Sigmoid colon (tissue), 7 donors: ENCODE measurements around the gene BCAR3. TPM values are rescaled to one million over a fixed set of nuclear protein-coding genes. Genes with fewer than 3 reads are reported as not detected.
A peak's percentile ranks its signal among the peaks of the same experiment; 100 is the strongest.

Experiments used
- DNase-seq: peaks from one replicate; pipeline ENCODE4 v3.0.0-alpha.2; 2019
- H3K27ac ChIP-seq, 4 donors: fragments of 200-600 bp; sonication (generic); one replicate each; pipeline ENCODE4 v1.5.1; 2016 to 2019; ENCODE audit warnings: mild to moderate bottlenecking in 1 of 4
- H3K27me3 ChIP-seq, 3 donors: fragments of 200-600 bp; sonication (generic); one replicate each; pipeline ENCODE4 v1.5.1; 2019; ENCODE audit warnings: mild to moderate bottlenecking in 1 of 3
- H3K36me3 ChIP-seq, 4 donors: fragments of 200-600 bp; sonication (generic); one replicate each; pipeline ENCODE4 v1.5.1; 2016 to 2019
- H3K4me1 ChIP-seq, 4 donors: fragments of 200-600 bp; sonication (generic); one replicate each; pipeline ENCODE4 v1.5.1; 2017 to 2019
- H3K4me3 ChIP-seq, 4 donors: fragments of 200-600 bp; sonication (generic); one replicate each; pipeline ENCODE4 v1.5.1; 2017 to 2019; ENCODE audit warnings: mild to moderate bottlenecking in 2 of 4, moderate library complexity in 1 of 4
- H3K9me3 ChIP-seq, 4 donors: fragments of 200-600 bp in 3 of 4; sonication (generic) in 3 of 4; one replicate each; pipeline versions ENCODE4 v1.5.1 to v1.6.1; 2013 to 2019
- CTCF ChIP-seq, 4 experiments: fragments of 450-650 bp in 3 of 4; fragments of 200-600 bp in 1 of 4; IDR thresholded peaks; one replicate each; pipeline ENCODE4 v1.5.1; 2016 to 2019; ENCODE audit warnings: antibody characterized with exemption in 4 of 4, mild to moderate bottlenecking in 3 of 4, moderate library complexity in 2 of 4
- EP300 ChIP-seq, 4 donors: sonication (generic); formaldehyde crosslinking; IDR thresholded peaks; one replicate each; pipeline ENCODE4 v1.6.1; 2017; ENCODE audit warnings: antibody characterized with exemption in 4 of 4
- POLR2A ChIP-seq, 2 donors: fragments of 450-650 bp; IDR thresholded peaks; one replicate each; pipeline ENCODE4 v1.6.1; 2016; ENCODE audit warnings: antibody characterized with exemption in 2 of 2, mild to moderate bottlenecking in 2 of 2, moderate library complexity in 2 of 2
- POLR2AphosphoS5 ChIP-seq, 4 donors: sonication (generic); formaldehyde crosslinking; IDR thresholded peaks; one replicate each; pipeline ENCODE4 v1.6.1; 2017; ENCODE audit warnings: antibody characterized with exemption in 4 of 4
- WGBS, 2 donors: extraction: QIAGEN DNeasy Blood & Tissue Kit; methylation state at CpG; one replicate each; pipeline ENCODE4 v1.1.7; 2013; 5-methylcytosine and 5-hydroxymethylcytosine counted together
- intact Hi-C: fragments of 100-400 bp; cut with DNase I; formaldehyde crosslinking; loops from one replicate; pipeline ENCODE4 v1.15.1; 2023
- polyA plus RNA-seq, 3 donors: library from polyadenylated mRNA; stranded (reverse); fragments of 200-250 nt; gene quantifications; one replicate each; pipeline ENCODE4 v1.2.3, GENCODE V29; 2013
- total RNA-seq, 4 donors: library from RNA; depleted of rRNA; stranded (reverse); fragments of >200 nt; gene quantifications; one replicate each; pipeline ENCODE4 v1.1.0, GENCODE V29; 2016
- donor health status: healthy with polysubstance abuse.
- donor health status: Bipolar disorder and iron deficiency.
- donor health status: healthy.

The BCAR3 gene
- total and polyA plus RNA-seq, 7 donors: 12.3 to 43.2 (median 22.1) TPM

GRCh38 chr1:93704052-93704451 is 22.4 kb upstream of the BCAR3 start:
- WGBS, 2 donors: 69 to 86% methylated on average over 2 of the region's 2 CpGs
- intact Hi-C loops: no loop called here

GRCh38 chr1:93703643-93704042 is 22.0 kb upstream of the BCAR3 start:
- H3K4me3 ChIP-seq: no peak overlapping the region
- no peaks in the 10 kb centered on the region for H3K36me3 ChIP-seq
- no peak for TF ChIP-seq CTCF (IDR thresholded peaks at IDR 0.05)
- no peak for TF ChIP-seq EP300 (IDR thresholded peaks at IDR 0.05)
- no peak for TF ChIP-seq POLR2AphosphoS5 (IDR thresholded peaks at IDR 0.05)
- no peak for TF ChIP-seq POLR2A (IDR thresholded peaks at IDR 0.05)
- H3K4me1 ChIP-seq: peaks cover 0 to 17% (median 6%) of the 10 kb centered on the region in 4 donors
- H3K27me3 ChIP-seq: no peaks in the 10 kb centered on the region
- no peak for DNase-seq
- no peaks in the 10 kb centered on the region for H3K9me3 ChIP-seq
- 87 to 88% methylated on average over 3 of the region's 3 CpGs for WGBS, 2 donors
- no peak overlapping the region for H3K27ac ChIP-seq
- intact Hi-C loops: no loop called here

More at GRCh38 chr1:93704052-93704451, 22.4 kb upstream of the BCAR3 start:
- Histone ChIP-seq H3K4me3 (no peak overlapping the region), H3K27me3 (no peaks in the 10 kb centered on the region), H3K9me3 (no peaks in the 10 kb centered on the region), H3K36me3 (no peaks in the 10 kb centered on the region), H3K4me1 (peaks cover 0 to 20% (median 8%) of the 10 kb centered on the region in 4 donors), H3K27ac (no peak overlapping the region)
- DNase-seq: peak; percentile 52
- no peak for TF ChIP-seq EP300 (IDR thresholded peaks at IDR 0.05)
- no peak for TF ChIP-seq POLR2A (IDR thresholded peaks at IDR 0.05)
- TF ChIP-seq CTCF (IDR thresholded peaks at IDR 0.05): no peak
- no peak for TF ChIP-seq POLR2AphosphoS5 (IDR thresholded peaks at IDR 0.05)

GRCh38 chr1:93702828-93703183 is 21.2 kb upstream of the BCAR3 start:
- intact Hi-C loops: no loop called here
- H3K9me3 ChIP-seq: no peaks in the 10 kb centered on the region
- H3K27ac ChIP-seq: no peak overlapping the region
- peaks cover 0 to 15% (median 5%) of the 10 kb centered on the region in 4 donors for H3K4me1 ChIP-seq
- H3K4me3 ChIP-seq: no peak overlapping the region
- no peaks in the 10 kb centered on the region for H3K36me3 ChIP-seq
- WGBS, 2 donors: 50 to 59% methylated on average over 3 of the region's 3 CpGs
- DNase-seq: no peak
- TF ChIP-seq CTCF (IDR thresholded peaks at IDR 0.05) (no peak), EP300 (IDR thresholded peaks at IDR 0.05) (no peak), POLR2AphosphoS5 (IDR thresholded peaks at IDR 0.05) (no peak), POLR2A (IDR thresholded peaks at IDR 0.05) (no peak)
- no peaks in the 10 kb centered on the region for H3K27me3 ChIP-seq

GRCh38 chr1:93702111-93702827 is 20.6 kb upstream of the BCAR3 start:
- 88 to 91% methylated on average over 9 of the region's 9 CpGs for WGBS, 2 donors
- peak; percentile 55 for DNase-seq
- no peaks in the 10 kb centered on the region for H3K9me3 ChIP-seq
- no peaks in the 10 kb centered on the region for H3K27me3 ChIP-seq
- H3K4me3 ChIP-seq: no peak overlapping the region
- H3K36me3 ChIP-seq: no peaks in the 10 kb centered on the region
- intact Hi-C loops: no loop called here
- peaks cover 0 to 15% (median 5%) of the 10 kb centered on the region in 4 donors for H3K4me1 ChIP-seq
- TF ChIP-seq POLR2AphosphoS5 (IDR thresholded peaks at IDR 0.05) (no peak), POLR2A (IDR thresholded peaks at IDR 0.05) (no peak), CTCF (IDR thresholded peaks at IDR 0.05) (no peak), EP300 (IDR thresholded peaks at IDR 0.05) (no peak)
- H3K27ac ChIP-seq: peak overlapping the region in 1 of 4 donors; percentile 45

GRCh38 chr1:93701629-93702028 is 20.0 kb upstream of the BCAR3 start:
- TF ChIP-seq POLR2AphosphoS5 (IDR thresholded peaks at IDR 0.05) (no peak), POLR2A (IDR thresholded peaks at IDR 0.05) (no peak), EP300 (IDR thresholded peaks at IDR 0.05) (no peak), CTCF (IDR thresholded peaks at IDR 0.05) (no peak)
- H3K4me1 ChIP-seq: peaks cover 0 to 15% (median 5%) of the 10 kb centered on the region in 4 donors
- H3K27ac ChIP-seq: peak overlapping the region in 1 of 4 donors; percentile 45
- H3K4me3 ChIP-seq: no peak overlapping the region
- intact Hi-C loops: no loop called here
- DNase-seq: peak; percentile 26
- H3K9me3 ChIP-seq: no peaks in the 10 kb centered on the region
- H3K27me3 ChIP-seq: no peaks in the 10 kb centered on the region
- H3K36me3 ChIP-seq: no peaks in the 10 kb centered on the region
